Measurements from ENCODE around the gene HDLBP.

DNA sequence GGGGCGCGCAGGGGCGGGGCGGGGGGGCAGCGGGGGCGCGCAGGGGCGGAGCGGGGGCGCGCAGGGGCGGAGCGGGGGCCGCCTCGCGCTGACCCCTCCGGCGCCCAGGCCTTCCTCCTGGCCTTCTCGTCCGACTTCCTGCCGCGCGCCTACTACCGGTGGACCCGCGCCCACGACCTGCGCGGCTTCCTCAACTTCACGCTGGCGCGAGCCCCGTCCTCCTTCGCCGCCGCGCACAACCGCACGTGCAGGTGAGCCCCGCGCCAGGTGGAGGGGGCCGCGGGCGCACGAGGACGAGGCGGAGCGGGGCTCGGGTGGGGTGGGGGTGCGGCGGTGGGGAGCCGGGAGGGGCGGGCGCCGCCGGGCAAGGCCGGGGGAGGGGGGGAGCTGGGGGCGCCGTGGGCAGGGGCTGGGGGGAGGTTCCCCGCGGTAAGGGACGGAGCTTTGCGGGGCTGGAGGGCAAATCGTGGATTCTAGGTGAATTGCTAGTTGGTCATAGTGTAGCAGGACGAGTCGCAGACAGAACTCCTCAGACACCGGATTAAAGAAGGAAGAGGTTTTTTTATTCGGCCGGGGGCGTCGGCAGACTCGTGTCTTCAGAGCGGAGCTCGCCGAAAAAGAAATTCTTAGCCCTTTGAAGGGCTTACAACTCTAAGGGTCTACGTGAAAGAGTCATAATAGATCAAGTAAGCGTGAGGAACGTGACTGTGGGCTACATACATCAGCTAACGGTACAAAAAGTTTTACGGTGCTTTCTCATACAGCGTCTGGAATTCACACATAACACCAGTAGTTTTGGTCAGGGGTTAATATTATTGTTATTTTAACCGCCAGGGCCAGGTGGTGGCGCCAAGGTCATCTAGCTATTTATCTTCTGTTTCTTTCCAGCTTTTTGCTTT, 97.1 kb downstream of the HDLBP start:
- TF ChIP-seq CTCF (IDR thresholded peaks at IDR 0.05; ENCODE audit: poor library complexity) (peak; percentile 30), EZH2 (IDR thresholded peaks at IDR 0.05; ENCODE audit: borderline replicate concordance) (no peak)
